ENCODE data around the gene TCEA2. TPM values are rescaled to one million over a fixed set of nuclear protein-coding genes. Genes with fewer than 3 reads are reported as not detected.

TCEA2 gene
- polyA plus RNA-seq, 3 donors, result 15.7 to 24.3 (median 16.0) TPM

DNA sequence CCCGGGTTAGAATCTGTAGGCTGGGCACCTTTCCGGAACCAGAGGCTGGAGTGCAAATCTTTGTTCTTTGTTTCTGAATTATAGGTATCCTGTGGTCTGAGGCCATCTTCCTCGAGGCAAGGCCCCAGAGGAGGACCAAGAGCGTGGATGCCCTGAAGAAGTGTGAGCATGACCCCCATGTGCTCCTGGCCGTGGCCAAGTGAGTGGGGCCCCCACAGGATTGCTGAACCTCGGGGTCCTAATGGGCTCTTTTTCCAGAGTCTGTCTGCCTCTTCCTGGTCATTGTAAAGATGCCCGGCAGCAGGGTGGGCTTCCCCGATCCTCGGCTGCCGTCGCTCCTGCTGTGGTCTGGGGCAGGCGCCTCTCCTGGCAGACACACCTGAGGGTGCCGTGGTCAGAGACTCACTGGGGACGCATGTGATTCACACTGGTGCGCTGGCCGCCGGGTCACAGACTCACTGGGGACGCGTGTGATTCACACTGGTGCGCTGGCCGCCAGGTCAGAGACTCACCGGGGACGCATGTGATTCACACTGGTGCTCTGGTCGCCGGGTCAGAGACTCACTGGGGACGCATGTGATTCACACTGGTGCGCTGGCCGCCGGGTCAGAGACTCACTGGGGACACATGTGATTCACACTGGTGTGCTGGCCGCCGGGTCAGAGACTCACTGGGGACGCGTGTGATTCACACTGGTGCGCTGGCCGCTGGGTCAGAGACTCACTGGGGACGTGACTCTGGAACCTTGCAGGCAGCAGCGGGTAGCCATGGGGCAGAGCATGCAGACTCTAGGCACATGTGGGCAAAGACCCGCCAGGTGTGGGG is 33.5 kb upstream of the TCEA2 start:
- TF ChIP-seq, protein P1, sequence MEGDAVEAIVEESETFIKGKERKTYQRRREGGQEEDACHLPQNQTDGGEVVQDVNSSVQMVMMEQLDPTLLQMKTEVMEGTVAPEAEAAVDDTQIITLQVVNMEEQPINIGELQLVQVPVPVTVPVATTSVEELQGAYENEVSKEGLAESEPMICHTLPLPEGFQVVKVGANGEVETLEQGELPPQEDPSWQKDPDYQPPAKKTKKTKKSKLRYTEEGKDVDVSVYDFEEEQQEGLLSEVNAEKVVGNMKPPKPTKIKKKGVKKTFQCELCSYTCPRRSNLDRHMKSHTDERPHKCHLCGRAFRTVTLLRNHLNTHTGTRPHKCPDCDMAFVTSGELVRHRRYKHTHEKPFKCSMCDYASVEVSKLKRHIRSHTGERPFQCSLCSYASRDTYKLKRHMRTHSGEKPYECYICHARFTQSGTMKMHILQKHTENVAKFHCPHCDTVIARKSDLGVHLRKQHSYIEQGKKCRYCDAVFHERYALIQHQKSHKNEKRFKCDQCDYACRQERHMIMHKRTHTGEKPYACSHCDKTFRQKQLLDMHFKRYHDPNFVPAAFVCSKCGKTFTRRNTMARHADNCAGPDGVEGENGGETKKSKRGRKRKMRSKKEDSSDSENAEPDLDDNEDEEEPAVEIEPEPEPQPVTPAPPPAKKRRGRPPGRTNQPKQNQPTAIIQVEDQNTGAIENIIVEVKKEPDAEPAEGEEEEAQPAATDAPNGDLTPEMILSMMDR (IDR thresholded peaks at IDR 0.05), result no peak
- intact Hi-C loops (cut with micrococcal nuclease), result no loop called here

DNA sequence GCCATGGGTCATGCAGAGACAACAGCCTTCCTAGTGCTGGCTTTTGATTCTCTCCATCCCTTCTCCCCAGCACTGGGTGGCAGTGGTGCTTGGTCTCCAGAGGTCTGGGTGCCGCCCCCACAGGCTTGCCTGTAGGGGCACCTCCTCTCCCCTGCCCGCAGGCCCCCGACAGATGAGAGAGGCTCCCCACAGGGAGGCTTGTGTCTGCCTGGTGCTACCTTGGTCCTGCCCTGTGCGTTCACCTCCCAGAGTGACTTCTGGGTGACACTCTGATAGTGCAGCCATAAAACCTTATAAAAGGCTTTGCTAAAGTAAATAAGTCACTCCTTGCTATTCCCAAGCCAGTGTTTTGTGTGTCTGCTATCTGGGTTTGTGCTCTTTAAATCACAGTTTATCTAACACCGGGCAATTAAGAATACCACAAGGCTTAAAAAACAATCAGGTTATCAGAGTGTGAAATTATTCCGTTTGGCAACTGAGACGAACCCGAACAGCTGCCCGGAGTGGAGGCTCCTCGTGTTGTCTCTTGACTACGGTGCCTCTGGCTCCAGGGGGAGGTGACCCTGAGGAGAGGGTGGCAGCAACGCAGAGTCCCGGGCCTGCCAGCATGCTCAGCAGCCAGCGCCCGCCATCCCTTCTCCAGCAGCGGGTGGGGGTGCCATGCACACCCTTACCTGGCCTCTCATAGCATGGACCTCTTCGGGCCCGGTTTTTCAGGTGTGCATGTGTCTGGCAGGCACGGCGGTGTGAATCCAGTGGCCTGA is 32.4 kb upstream of the TCEA2 start:
- Mint-ChIP-seq H3K36me3 (peaks cover 86 to 94% of the 10 kb centered on the region in 2 donors), H3K27me3 (ENCODE audit: low read depth in 3 of 3) (peaks cover 0 to 3% (median 2%) of the 10 kb centered on the region in 3 donors), H3K27ac (no peak overlapping the region), H3K4me1 (no peaks in the 10 kb centered on the region), H3K9me3 (peaks cover 0 to 2% (median 0%) of the 10 kb centered on the region in 7 donors), H3K4me3 (no peak overlapping the region)
- no peak for DNase-seq
- H3K4me3 ChIP-seq (replicated peaks in 1 of 3; ENCODE audit: low read depth in 2 of 3, low read length in 3 of 3), result no peak overlapping the region
- no peak overlapping the region for H3K27ac ChIP-seq (ENCODE audit: low read depth in 1 of 2, low read length in 2 of 2)
- peaks cover 73 to 99% of the 10 kb centered on the region in 2 donors for H3K36me3 ChIP-seq (replicated peaks in 1 of 2; ENCODE audit: control insufficient read depth in 1 of 2, insufficient read depth in 2 of 2, low read length in 2 of 2)
- H3K79me2 ChIP-seq (ENCODE audit: insufficient read depth, low read length), result no peaks in the 10 kb centered on the region
- intact Hi-C loops (cut with micrococcal nuclease), result no loop called here
- H2AFZ ChIP-seq (ENCODE audit: insufficient read depth, low read depth, low read length, poor library complexity, severe bottlenecking), result no peak overlapping the region
- no peaks in the 10 kb centered on the region for H3K9me3 ChIP-seq (replicated peaks in 1 of 2; ENCODE audit: control insufficient read depth in 1 of 2, insufficient read depth in 1 of 2, low read length in 2 of 2)
- H3K9ac ChIP-seq (ENCODE audit: insufficient read depth, low read length, poor library complexity, severe bottlenecking), result no peak overlapping the region
- no peaks in the 10 kb centered on the region for H3K27me3 ChIP-seq (ENCODE audit: control insufficient read depth in 2 of 2, insufficient read depth in 2 of 2, low read length in 2 of 2)
- H3K4me1 ChIP-seq (ENCODE audit: control insufficient read depth in 1 of 2, insufficient read depth in 2 of 2, low read length in 2 of 2), result no peaks in the 10 kb centered on the region
- no peak overlapping the region for H3K4me2 ChIP-seq (replicated peaks; ENCODE audit: extremely low read depth, low read length, poor library complexity, severe bottlenecking)
- TF ChIP-seq, protein P1 (IDR thresholded peaks at IDR 0.05), result no peak
- WGBS (ENCODE audit: insufficient coverage), result 98% methylated on average over 16 of the region's 20 CpGs
- H4K20me1 ChIP-seq (ENCODE audit: insufficient read depth, low read length), result no peaks in the 10 kb centered on the region

More for the DNA sequence above, 33.5 kb upstream of the TCEA2 start:
- Histone ChIP-seq H3K4me1 (ENCODE audit: control insufficient read depth in 1 of 2, insufficient read depth in 2 of 2, low read length in 2 of 2) (no peaks in the 10 kb centered on the region), H3K27me3 (ENCODE audit: control insufficient read depth in 2 of 2, insufficient read depth in 2 of 2, low read length in 2 of 2) (no peaks in the 10 kb centered on the region), H3K36me3 (replicated peaks in 1 of 2; ENCODE audit: control insufficient read depth in 1 of 2, insufficient read depth in 2 of 2, low read length in 2 of 2) (peaks cover 83 to 100% of the 10 kb centered on the region in 2 donors), H4K20me1 (ENCODE audit: insufficient read depth, low read length) (peaks cover under 1% of the 10 kb centered on the region), H3K9me3 (replicated peaks in 1 of 2; ENCODE audit: control insufficient read depth in 1 of 2, insufficient read depth in 1 of 2, low read length in 2 of 2) (no peaks in the 10 kb centered on the region), H3K4me3 (replicated peaks in 1 of 3; ENCODE audit: low read depth in 2 of 3, low read length in 3 of 3) (no peak overlapping the region), H3K79me2 (ENCODE audit: insufficient read depth, low read length) (no peaks in the 10 kb centered on the region), H3K27ac (ENCODE audit: low read depth in 1 of 2, low read length in 2 of 2) (no peak overlapping the region), H2AFZ (ENCODE audit: insufficient read depth, low read depth, low read length, poor library complexity, severe bottlenecking) (no peak overlapping the region), H3K4me2 (replicated peaks; ENCODE audit: extremely low read depth, low read length, poor library complexity, severe bottlenecking) (no peak overlapping the region), H3K9ac (ENCODE audit: insufficient read depth, low read length, poor library complexity, severe bottlenecking) (no peak overlapping the region)
- H3K9me3 Mint-ChIP-seq, result peaks cover 0 to 2% (median 0%) of the 10 kb centered on the region in 7 donors
- H3K27ac Mint-ChIP-seq, result peak overlapping the region in 1 of 7 donors; percentile 37
- peaks cover 0 to 3% (median 2%) of the 10 kb centered on the region in 3 donors for H3K27me3 Mint-ChIP-seq (ENCODE audit: low read depth in 3 of 3)
- 97% methylated on average over 37 of the region's 38 CpGs for WGBS (ENCODE audit: insufficient coverage)
- no peak for DNase-seq
- H3K36me3 Mint-ChIP-seq, result peaks cover 90 to 100% of the 10 kb centered on the region in 2 donors
- H3K4me3 Mint-ChIP-seq, result no peak overlapping the region
- no peaks in the 10 kb centered on the region for H3K4me1 Mint-ChIP-seq

Measured in CD14-positive monocyte (primary cell).